Stimulated activated effector memory CD8-positive, alpha-beta T cell treated with anti-CD3 and anti-CD28 coated beads, Interleukin-12 subunit alpha, Interleukin-12 subunit beta, amount 100 ng/mL, for 72 hours (primary cell): ENCODE results near the gene ABCB1.
A peak's percentile ranks its signal among the peaks of the same experiment; 100 is the strongest.

Experiments used
- ATAC-seq: fragments of 150-1000 bp; cut with Tn5 transposase; 2 replicates; pipeline ENCODE4 v1.10.0; 2021
- DNase-seq, 2 donors: peaks; one replicate each; pipeline ENCODE4 v3.0.0; 2021 to 2022; ENCODE audit warnings: low spot score in 2 of 2
- H3K27ac Mint-ChIP-seq: one replicate; pipeline ENCODE4 v1.8.0; 2022; ENCODE audit warnings: mild to moderate bottlenecking, mixed read lengths
- H3K36me3 Mint-ChIP-seq: one replicate; pipeline ENCODE4 v1.8.0; 2022; ENCODE audit warnings: mild to moderate bottlenecking, mixed read lengths
- H3K4me1 Mint-ChIP-seq: one replicate; pipeline ENCODE4 v1.8.0; 2022; ENCODE audit warnings: mixed read lengths
- H3K4me3 Mint-ChIP-seq: one replicate; pipeline ENCODE4 v1.8.0; 2022; ENCODE audit warnings: mild to moderate bottlenecking, mixed read lengths
- H3K9me3 Mint-ChIP-seq: one replicate; pipeline ENCODE4 v1.8.0; 2022; ENCODE audit warnings: mixed read lengths

ABCB1 gene

DNA sequence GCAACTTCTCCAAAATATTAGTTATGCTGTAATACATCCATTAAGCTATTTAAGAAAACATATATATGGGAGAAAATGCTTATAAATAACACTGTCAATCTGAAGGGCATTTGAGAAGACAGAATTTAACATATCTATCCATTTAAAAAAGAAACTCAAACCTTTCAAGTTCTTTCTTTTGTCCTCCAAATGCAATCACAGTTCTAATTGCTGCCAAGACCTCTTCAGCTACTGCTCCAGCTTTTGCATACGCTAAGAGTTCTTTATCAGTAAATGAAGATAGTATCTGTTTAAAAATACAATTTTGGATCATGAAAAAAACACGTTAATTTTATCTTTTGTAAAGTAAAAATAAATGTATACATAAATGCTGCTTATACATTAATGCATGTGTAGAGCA lies 39.6 kb downstream of the ABCB1 start:
- H3K4me3 Mint-ChIP-seq, result no peak overlapping the region
- ATAC-seq (no peak), DNase-seq (no peak)
- H3K9me3 Mint-ChIP-seq, result no peaks in the 10 kb centered on the region
- H3K4me1 Mint-ChIP-seq, result peaks cover 5% of the 10 kb centered on the region
- peaks cover 30% of the 10 kb centered on the region for H3K36me3 Mint-ChIP-seq
- H3K27ac Mint-ChIP-seq, result no peak overlapping the region

GRCh38 chr7:87552351-87552900 lies 48.3 kb downstream of the ABCB1 start:
- H3K27ac Mint-ChIP-seq, result no peak overlapping the region
- H3K36me3 Mint-ChIP-seq, result peaks cover 41% of the 10 kb centered on the region
- DNase-seq (no peak), ATAC-seq (no peak)
- no peaks in the 10 kb centered on the region for H3K9me3 Mint-ChIP-seq
- no peak overlapping the region for H3K4me3 Mint-ChIP-seq
- no peaks in the 10 kb centered on the region for H3K4me1 Mint-ChIP-seq

GRCh38 chr7:87548123-87548919 lies 52.4 kb downstream of the ABCB1 start:
- H3K4me1 Mint-ChIP-seq, result no peaks in the 10 kb centered on the region
- no peak for DNase-seq
- no peak overlapping the region for H3K27ac Mint-ChIP-seq
- no peaks in the 10 kb centered on the region for H3K9me3 Mint-ChIP-seq
- no peak for ATAC-seq
- no peak overlapping the region for H3K4me3 Mint-ChIP-seq
- peaks cover 61% of the 10 kb centered on the region for H3K36me3 Mint-ChIP-seq

- DNase-seq (no peak), ATAC-seq (no peak)
- no peak overlapping the region for H3K4me3 Mint-ChIP-seq
- no peak overlapping the region for H3K27ac Mint-ChIP-seq
- H3K36me3 Mint-ChIP-seq, result peaks cover 48% of the 10 kb centered on the region
- no peaks in the 10 kb centered on the region for H3K4me1 Mint-ChIP-seq
- no peaks in the 10 kb centered on the region for H3K9me3 Mint-ChIP-seq
These were observed 54.9 kb downstream of the ABCB1 start for GRCh38 chr7:87545760-87546159.

- Mint-ChIP-seq H3K27ac (no peak overlapping the region), H3K4me3 (no peak overlapping the region), H3K4me1 (no peaks in the 10 kb centered on the region), H3K36me3 (peaks cover 42% of the 10 kb centered on the region), H3K9me3 (no peaks in the 10 kb centered on the region)
- ATAC-seq (peak; percentile 44), DNase-seq (no peak)
These were observed 57.1 kb downstream of the ABCB1 start for GRCh38 chr7:87543623-87544022.

DNA sequence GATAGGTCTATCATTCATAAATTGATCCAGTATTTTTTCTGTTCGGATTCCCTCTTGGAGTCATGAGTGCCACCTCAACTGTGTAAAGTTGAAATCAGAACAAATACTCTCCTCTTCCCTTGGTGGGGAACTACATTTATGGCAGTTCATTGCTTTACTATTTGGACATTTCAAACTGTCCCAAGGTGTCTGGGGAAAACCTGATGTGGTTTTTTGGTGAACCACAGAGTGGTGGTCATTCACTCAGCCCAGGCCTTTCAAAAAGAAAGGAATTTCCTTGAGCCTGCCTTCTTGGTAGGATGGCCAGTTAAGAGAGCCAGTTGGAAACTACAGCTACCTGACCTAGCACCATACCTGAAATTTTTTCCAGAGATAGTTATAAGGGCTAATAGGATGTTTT lies 59.0 kb downstream of the ABCB1 start:
- peaks cover 47% of the 10 kb centered on the region for H3K36me3 Mint-ChIP-seq
- ATAC-seq (no peak), DNase-seq (no peak)
- no peak overlapping the region for H3K4me3 Mint-ChIP-seq
- H3K4me1 Mint-ChIP-seq, result no peaks in the 10 kb centered on the region
- H3K27ac Mint-ChIP-seq, result no peak overlapping the region
- H3K9me3 Mint-ChIP-seq, result no peaks in the 10 kb centered on the region

GRCh38 chr7:87538052-87538451 lies 62.6 kb downstream of the ABCB1 start:
- Mint-ChIP-seq H3K36me3 (peaks cover 43% of the 10 kb centered on the region), H3K9me3 (no peaks in the 10 kb centered on the region), H3K27ac (no peak overlapping the region), H3K4me3 (no peak overlapping the region), H3K4me1 (no peaks in the 10 kb centered on the region)
- DNase-seq, result no peak
- ATAC-seq, result no peak

- H3K36me3 Mint-ChIP-seq, result peaks cover 41% of the 10 kb centered on the region
- H3K9me3 Mint-ChIP-seq, result no peaks in the 10 kb centered on the region
- no peak overlapping the region for H3K27ac Mint-ChIP-seq
- no peak overlapping the region for H3K4me3 Mint-ChIP-seq
- H3K4me1 Mint-ChIP-seq, result no peaks in the 10 kb centered on the region
- no peak for DNase-seq
- no peak for ATAC-seq
These were observed 66.6 kb downstream of the ABCB1 start for GRCh38 chr7:87534072-87534471.

GRCh38 chr7:87530126-87530525 lies 70.6 kb downstream of the ABCB1 start:
- Mint-ChIP-seq H3K4me1 (peaks cover 5% of the 10 kb centered on the region), H3K36me3 (peaks cover 38% of the 10 kb centered on the region)

GRCh38 chr7:87528730-87529129 lies 72.0 kb downstream of the ABCB1 start:
- DNase-seq (no peak), ATAC-seq (no peak)
- peaks cover 5% of the 10 kb centered on the region for H3K4me1 Mint-ChIP-seq
- peaks cover 31% of the 10 kb centered on the region for H3K36me3 Mint-ChIP-seq
- peaks cover 2% of the 10 kb centered on the region for H3K9me3 Mint-ChIP-seq
- peak overlapping the region; percentile 5 for H3K27ac Mint-ChIP-seq
- no peak overlapping the region for H3K4me3 Mint-ChIP-seq

More at GRCh38 chr7:87530126-87530525, 70.6 kb downstream of the ABCB1 start:
- DNase-seq (no peak), ATAC-seq (no peak)
- H3K27ac Mint-ChIP-seq, result peak overlapping the region; percentile 6
- H3K9me3 Mint-ChIP-seq, result peaks cover 2% of the 10 kb centered on the region
- no peak overlapping the region for H3K4me3 Mint-ChIP-seq

- H3K27ac Mint-ChIP-seq, result no peak overlapping the region
- DNase-seq, result no peak
- peaks cover 46% of the 10 kb centered on the region for H3K36me3 Mint-ChIP-seq
- no peak for ATAC-seq
- no peak overlapping the region for H3K4me3 Mint-ChIP-seq
- peaks cover 8% of the 10 kb centered on the region for H3K4me1 Mint-ChIP-seq
- no peaks in the 10 kb centered on the region for H3K9me3 Mint-ChIP-seq
These were observed 81.9 kb downstream of the ABCB1 start for GRCh38 chr7:87518735-87519134.

GRCh38 chr7:87517891-87518290 lies 82.8 kb downstream of the ABCB1 start:
- DNase-seq (no peak), ATAC-seq (no peak)
- Mint-ChIP-seq H3K36me3 (peaks cover 42% of the 10 kb centered on the region), H3K4me1 (peaks cover 8% of the 10 kb centered on the region), H3K4me3 (no peak overlapping the region), H3K9me3 (no peaks in the 10 kb centered on the region), H3K27ac (no peak overlapping the region)

GRCh38 chr7:87517136-87517815 lies 83.4 kb downstream of the ABCB1 start:
- ATAC-seq (no peak), DNase-seq (no peak)
- Mint-ChIP-seq H3K36me3 (peaks cover 43% of the 10 kb centered on the region), H3K27ac (no peak overlapping the region), H3K4me3 (no peak overlapping the region), H3K4me1 (peaks cover 7% of the 10 kb centered on the region), H3K9me3 (no peaks in the 10 kb centered on the region)

GRCh38 chr7:87513735-87514335 lies 86.8 kb downstream of the ABCB1 start:
- no peak overlapping the region for H3K27ac Mint-ChIP-seq
- ATAC-seq, result no peak
- H3K4me3 Mint-ChIP-seq, result no peak overlapping the region

DNA sequence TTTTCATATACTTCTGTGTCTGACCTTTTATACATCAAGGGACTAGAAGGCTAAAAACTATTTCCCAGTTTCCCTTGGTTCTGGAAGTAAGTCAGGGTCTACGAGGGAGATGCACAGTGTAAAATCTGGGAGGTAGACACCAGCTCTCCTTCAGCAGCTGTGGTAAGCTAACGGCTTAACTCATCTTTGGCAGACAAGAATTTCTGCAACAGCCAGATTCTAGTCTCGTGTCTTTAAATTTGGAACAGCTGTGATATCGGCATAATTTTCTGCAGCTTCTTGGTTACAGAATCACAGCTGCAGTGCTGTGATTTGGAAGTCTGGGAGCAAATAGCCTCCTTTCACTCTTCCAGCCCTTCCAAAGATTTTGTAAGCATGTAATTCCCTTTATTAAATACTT lies 87.8 kb downstream of the ABCB1 start:
- Mint-ChIP-seq H3K36me3 (peaks cover 51% of the 10 kb centered on the region), H3K4me1 (peaks cover 10% of the 10 kb centered on the region), H3K27ac (no peak overlapping the region), H3K4me3 (no peak overlapping the region), H3K9me3 (no peaks in the 10 kb centered on the region)
- ATAC-seq (no peak), DNase-seq (no peak)

More at GRCh38 chr7:87513735-87514335, 86.8 kb downstream of the ABCB1 start:
- peaks cover 10% of the 10 kb centered on the region for H3K4me1 Mint-ChIP-seq
- DNase-seq, result no peak
- no peaks in the 10 kb centered on the region for H3K9me3 Mint-ChIP-seq
- peaks cover 50% of the 10 kb centered on the region for H3K36me3 Mint-ChIP-seq
